Right hindlimb (tissue), 1 donor: ENCODE measurements around the gene MBD1.
A peak's percentile ranks its signal among the peaks of the same experiment; 100 is the strongest.
"Not testable (repeated sequence)": the region's sequence is repeated elsewhere in the genome, so short reads cannot be mapped to it uniquely, and the experiment has no call there.

Experiments
- DNase-seq: peaks from one replicate; pipeline ENCODE4 v3.0.0-alpha.2; 2018

Gene MBD1

GRCh38 chr18:50288348-50289107 lies 7.2 kb upstream of the MBD1 start:
- not testable (repeated sequence) for DNase-seq

DNA sequence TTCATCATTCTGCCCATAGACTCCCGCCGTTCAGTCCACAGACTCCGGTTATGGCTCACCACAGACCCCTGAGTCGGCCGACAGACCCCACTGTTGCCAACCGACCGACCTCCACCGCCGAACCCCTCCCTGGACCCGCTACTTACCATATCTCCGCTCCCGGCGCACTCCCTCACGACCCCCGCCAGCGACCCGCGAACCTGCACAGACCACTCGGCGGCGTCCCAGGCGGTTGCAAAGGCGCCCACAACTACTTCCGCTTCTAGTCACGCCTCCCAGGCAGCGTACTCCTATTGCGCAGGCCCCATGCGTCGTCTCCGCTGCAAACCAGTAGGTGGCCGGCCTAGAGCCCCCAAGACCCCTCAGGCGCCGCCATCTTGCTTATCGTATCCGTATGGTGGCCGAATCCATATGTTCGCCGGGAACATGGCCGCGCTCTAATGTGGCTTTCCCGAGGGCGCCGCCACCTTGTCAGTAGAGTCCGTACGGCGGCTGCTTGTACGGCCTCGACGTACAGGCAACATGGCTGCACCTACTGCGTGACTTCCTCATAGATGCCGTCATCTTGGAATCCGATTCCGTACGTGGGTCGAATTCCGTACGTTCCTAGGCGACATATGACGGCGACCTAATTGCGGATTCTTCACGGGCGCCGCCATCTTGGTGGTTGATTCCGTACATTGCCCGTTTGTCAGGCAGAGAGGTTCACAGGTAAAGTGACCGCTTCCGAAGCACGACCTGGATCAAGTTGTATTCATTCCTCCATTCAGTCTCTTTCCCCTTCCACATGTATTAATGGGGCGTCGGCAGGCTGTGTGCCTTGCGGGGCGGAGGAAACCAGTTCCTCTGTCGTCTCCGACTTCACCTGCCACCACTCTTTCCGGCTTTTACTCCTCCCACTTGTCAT lies 6.4 kb upstream of the MBD1 start, which contains the start of gene CXXC1:
Gene CXXC1 (minus strand): TSS at position 252 of the 907 bp plus-strand sequence. CDS start 103 bp downstream, at position 149.
- peak; percentile 100 for DNase-seq

DNA sequence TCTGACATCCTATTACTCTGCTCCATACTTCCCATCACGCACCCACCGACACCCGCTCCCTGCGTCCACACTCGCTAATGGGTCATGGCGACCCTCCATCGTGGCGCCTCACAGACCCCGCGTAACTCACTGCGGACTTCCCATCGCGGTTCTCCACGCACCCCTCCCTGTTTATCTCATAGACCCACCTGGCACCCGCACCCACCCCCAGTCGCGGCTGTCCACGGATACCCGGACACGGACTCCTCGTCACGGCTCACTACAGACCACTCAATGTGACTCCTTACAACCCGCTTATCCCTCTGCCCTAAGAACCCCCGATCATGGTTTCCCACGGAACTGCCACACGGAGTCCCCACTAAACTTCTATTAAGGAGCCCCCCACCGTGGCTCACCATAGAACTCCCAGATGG lies 5.7 kb upstream of the MBD1 start:
- DNase-seq = no peak

DNA sequence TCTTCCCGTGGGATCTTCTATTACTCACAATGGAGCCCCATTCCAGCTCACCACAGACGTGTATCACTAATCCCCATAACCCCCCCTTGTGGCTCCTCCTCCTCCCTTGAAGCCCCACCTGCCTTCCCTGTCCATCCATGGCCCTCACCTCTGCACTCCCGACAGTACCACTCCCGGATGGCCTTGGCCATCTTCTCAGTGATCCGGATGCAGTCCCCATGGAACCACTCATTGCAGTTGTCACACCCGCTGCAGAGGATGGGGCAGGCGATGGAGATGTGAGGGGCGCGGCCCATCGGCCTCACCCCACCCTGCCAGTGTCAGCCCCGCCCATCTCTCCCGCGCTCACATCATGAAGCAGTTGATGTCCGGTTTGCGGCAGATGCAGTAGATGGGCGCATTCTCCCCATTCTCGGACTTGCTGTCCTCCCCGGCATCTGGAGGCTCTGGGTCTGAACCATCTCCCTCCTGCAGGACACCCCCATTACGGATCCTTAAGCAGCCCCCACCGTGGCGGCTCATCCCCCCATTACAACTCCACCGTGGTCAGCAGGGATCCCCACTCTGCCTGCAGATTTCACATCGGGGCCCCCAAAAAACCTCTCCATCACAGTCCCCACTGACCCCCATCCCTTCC lies 5.2 kb upstream of the MBD1 start:
- DNase-seq = no peak

- no peak for DNase-seq
Measured at GRCh38 chr18:50285631-50286321, 4.5 kb upstream of the MBD1 start.

- DNase-seq = no peak
Measured at GRCh38 chr18:50285071-50285470, 3.7 kb upstream of the MBD1 start.

GRCh38 chr18:50284255-50284885 lies 3.0 kb upstream of the MBD1 start:
- no peak for DNase-seq

DNA sequence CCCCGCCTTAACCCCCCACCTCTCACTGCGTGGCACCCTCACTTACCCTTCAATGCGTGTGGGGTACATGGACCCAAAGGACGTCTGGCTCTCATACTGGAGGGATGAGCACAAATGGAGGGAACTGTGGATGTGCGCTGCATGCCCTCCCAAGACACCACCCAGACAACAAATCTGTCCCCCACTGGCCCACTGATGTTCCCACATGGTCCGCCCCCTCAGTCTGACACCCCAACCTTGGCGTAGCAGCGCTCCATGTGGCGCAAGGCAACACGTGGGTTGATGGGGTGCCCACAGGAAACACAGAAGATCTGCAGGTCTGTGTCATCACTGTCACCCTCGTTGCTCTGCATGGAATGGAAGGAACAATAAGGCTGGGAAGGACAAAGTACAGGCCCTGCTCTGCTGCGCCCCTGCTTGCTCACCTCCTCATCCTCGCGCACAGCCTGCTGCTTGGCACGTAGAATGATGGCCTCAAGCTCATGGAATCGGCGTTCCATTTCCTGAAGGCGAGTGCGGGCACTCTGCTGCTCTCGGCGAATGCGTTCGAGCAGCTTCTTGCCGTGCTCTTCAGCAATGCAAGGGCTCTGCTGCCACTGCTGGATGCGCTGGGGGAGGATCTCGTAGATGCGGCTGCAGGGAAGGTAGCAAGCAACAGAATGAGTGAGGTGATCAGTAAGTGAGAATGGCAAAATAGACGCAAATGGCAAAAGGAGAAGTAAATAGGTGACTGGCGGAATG lies 2.3 kb upstream of the MBD1 start:
- DNase-seq = no peak

DNA sequence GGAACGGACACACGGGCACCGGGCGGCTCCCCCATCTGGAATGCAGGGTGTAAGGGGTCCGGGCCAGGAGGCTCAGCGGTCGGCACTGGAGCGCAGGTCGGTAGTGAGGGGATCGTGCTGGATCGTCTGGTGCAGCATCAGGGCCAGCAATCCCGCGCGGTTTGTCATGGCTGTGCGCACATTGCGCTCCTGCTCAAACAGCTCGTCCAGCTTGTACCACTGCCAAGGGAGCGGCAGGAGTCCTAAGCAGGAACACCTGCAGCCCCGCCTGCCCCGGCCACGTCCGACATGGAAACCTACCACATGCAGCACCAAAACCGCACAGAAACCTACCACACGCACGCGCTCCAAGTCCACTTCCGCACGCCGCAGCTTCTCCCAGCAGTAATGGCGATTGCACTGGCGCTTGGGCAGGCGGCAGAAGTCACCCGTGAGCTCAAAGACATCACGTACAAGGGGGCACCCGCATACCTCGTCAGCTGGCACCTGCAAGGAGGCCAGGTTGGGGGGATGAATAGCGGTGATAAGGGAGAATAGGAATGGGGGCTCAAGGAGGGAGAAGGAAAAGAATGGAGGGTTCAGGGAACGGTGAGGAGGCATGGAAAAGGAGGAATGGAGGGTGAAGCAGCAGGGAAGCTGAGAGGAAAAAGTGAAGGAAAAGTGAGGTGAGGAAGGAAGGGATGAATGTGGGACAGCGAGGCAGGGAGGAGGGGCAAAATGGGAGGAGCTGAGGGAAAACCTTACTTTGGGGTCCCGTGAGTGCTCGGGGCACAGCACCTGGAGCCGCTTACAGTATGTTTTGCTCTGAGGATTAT lies 1.4 kb upstream of the MBD1 start:
- DNase-seq = no peak

GRCh38 chr18:50281972-50282520 lies 723 bp upstream of the MBD1 start:
- DNase-seq = no peak

GRCh38 chr18:50280707-50281294 lies 522 bp downstream of the MBD1 start:
- DNase-seq = no peak

- DNase-seq = no peak
Measured at GRCh38 chr18:50279752-50280151, 1.6 kb downstream of the MBD1 start.

- DNase-seq = no peak
Measured at GRCh38 chr18:50277942-50278341, 3.4 kb downstream of the MBD1 start.

- DNase-seq = no peak
Measured at GRCh38 chr18:50276452-50276851, 4.9 kb downstream of the MBD1 start.

- no peak for DNase-seq
Measured at GRCh38 chr18:50275503-50276036, 5.8 kb downstream of the MBD1 start.

GRCh38 chr18:50274941-50275340 lies 6.4 kb downstream of the MBD1 start:
- DNase-seq = no peak

GRCh38 chr18:50274044-50274442 lies 7.3 kb downstream of the MBD1 start:
- DNase-seq = no peak

- DNase-seq = no peak
Measured at GRCh38 chr18:50273203-50274043, 7.9 kb downstream of the MBD1 start.

- no peak for DNase-seq
Measured at GRCh38 chr18:50272568-50272967, 8.8 kb downstream of the MBD1 start.
